ENCODE measurements around the gene TAF6L.
"Not testable (repeated sequence)": the region's sequence is repeated elsewhere in the genome, so short reads cannot be mapped to it uniquely, and the experiment has no call there.

TAF6L gene

DNA sequence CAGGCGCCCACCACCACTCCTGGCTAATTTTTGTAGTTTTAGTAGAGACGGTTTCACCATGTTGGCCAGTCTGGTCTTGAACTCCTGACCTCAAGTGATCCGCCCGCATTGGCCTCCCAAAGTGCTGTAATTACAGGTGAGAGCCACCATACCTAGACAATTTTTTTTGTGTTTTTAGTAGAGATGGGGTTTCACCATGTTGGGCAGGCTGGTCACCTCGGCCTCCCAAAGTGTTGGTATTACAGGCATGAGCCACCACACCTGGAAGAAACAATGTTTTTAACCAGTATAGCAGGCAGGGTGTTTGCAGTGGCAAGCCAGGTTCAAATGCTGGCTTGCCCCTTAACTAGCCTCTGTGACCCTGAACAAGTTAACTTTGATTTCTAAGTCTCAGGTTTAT, 21.3 kb upstream of the TAF6L start:
- ATAC-seq (ENCODE audit: low read depth); H3K27me3 Mint-ChIP-seq; H3K36me3 Mint-ChIP-seq; H3K27ac Mint-ChIP-seq; H3K9me3 Mint-ChIP-seq; DNase-seq (ENCODE audit: low spot score in 2 of 2); H3K4me3 Mint-ChIP-seq: not testable (repeated sequence)
- peaks cover 14% of the 10 kb centered on the region for H3K4me1 Mint-ChIP-seq

DNA sequence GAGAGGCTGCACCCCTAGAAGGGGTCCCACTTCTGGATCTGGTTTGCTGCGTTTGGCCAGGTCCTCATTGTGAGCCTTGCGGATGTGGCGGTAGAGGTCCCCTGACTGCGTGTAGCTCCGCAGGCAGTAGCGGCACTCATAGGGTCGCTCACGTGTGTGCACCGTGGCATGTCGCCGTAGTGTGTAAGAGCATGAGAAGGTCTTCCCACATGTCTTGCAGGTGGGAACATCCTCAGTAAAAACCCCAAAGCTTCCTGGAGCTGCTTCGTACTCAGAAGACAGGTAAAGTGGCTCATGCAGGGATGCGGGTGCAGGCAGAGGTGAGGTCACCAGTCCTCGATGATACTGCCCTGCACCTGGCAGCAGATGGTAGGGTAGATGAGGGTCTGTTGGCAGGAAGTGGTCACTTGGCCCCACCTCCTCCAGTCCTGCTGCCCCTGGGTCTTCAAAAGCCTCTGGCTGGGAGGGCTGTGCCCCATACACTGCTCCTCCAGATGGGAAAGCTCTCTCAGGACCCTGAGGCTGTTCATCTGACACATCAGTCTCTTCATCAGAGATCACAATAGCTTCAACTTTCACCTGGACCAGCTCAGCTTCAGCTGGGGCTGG, 18.9 kb upstream of the TAF6L start:
- Mint-ChIP-seq H3K4me3 (no peak overlapping the region), H3K9me3 (no peaks in the 10 kb centered on the region), H3K4me1 (peaks cover 14% of the 10 kb centered on the region), H3K27me3 (no peaks in the 10 kb centered on the region), H3K27ac (no peak overlapping the region), H3K36me3 (peaks cover 9% of the 10 kb centered on the region)
- DNase-seq (ENCODE audit: low spot score in 2 of 2) (no peak), ATAC-seq (ENCODE audit: low read depth) (no peak)

DNA sequence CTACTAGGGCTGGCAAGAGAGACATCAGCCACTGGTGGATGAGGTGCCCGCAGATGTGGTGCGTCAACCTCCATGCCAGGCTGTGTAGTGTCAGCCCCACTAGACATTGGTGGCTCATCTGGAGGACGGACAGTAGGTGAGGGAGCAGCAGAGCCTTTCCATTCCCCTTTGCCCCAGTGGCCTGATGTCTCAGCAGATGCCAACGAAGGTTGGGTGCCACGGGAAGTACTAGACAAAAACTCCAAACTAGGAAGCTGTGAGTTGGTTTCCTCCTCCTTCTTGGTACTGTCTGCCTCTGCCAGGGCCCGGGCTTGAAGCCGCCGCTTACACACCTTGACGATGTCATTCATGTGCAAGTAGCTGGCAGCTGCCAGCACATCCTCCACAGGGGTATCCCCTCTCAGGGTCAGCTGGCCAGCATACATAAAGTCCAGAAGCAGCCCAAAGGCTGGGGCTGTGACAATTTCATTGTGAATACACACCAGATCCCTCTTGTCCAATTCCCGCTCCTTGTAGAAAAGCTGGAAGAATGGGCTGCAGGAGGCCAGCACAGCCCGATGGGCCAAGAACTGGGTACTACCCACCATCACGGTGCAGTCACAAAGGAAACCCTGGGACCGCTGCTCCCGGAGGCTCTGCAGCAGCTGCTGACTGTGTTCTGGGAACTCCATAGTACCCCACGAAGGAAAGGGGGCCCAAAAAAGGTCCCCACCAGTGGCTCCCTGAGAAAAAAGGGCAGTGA, 18.0 kb upstream of the TAF6L start:
- no peak for ATAC-seq (ENCODE audit: low read depth)
- DNase-seq (ENCODE audit: low spot score in 2 of 2) = no peak
- Mint-ChIP-seq H3K27me3 (no peaks in the 10 kb centered on the region), H3K9me3 (no peaks in the 10 kb centered on the region), H3K4me3 (peak overlapping the region; percentile 95), H3K36me3 (peaks cover 9% of the 10 kb centered on the region), H3K27ac (peak overlapping the region; percentile 90), H3K4me1 (peaks cover 14% of the 10 kb centered on the region)

DNA sequence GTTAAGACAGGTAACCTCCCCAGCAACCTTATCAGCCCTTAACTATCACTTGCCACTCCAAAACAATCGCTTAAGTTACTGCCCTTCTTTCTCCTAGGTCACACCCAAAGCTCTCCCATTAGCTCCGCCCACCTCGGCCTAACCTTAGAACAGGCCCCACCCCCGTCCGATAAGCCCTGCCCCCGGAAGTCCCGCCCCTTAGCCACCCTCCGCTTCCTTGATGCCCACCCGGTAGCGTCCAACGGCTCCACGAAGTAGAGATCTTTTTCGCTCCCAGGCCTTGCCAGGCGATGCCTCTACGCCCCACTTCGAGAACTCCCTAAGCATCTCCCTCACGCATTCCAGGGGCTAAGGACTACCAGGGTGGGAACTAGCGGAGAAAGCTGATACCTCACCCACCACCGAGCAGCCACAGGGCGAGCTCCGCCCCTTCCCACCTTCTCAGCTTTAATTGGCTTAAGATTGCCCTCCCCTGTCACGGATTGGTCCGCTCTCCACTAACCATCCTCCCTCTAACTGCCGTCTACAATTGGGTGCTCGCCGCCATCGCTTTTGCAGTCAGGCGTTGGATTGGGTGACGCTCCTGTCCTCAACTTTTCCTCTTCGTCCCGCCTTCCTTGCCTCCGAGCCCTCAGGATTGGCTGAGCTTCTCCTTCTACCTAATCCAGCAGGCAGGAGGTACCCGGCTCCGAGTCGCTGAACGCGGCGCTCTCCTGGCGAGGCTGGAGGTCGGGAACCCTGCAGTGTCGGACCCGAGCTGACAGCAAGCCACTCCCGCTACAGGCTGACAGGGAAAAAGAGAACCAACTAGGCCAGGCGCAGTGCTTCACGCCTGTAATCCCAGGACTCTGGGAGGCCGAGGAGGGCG, 17.2 kb upstream of the TAF6L start, which contains the start of gene ZBTB3:
ZBTB3 (minus strand) TSS at position 425 of the 868 bp plus-strand sequence. CDS start 496 bp downstream, outside the sequence.
- H3K27me3 Mint-ChIP-seq = no peaks in the 10 kb centered on the region
- H3K4me3 Mint-ChIP-seq = peak within 1 kb of the TSS; percentile 95
- H3K4me1 Mint-ChIP-seq = peaks cover 10% of the 10 kb centered on the region
- DNase-seq (ENCODE audit: low spot score in 2 of 2) = peak; percentile 93 to 98
- H3K27ac Mint-ChIP-seq = peak within 1 kb of the TSS; percentile 90
- H3K9me3 Mint-ChIP-seq = no peaks in the 10 kb centered on the region
- peak; percentile 92 for ATAC-seq (ENCODE audit: low read depth)
- H3K36me3 Mint-ChIP-seq = peaks cover 7% of the 10 kb centered on the region

DNA sequence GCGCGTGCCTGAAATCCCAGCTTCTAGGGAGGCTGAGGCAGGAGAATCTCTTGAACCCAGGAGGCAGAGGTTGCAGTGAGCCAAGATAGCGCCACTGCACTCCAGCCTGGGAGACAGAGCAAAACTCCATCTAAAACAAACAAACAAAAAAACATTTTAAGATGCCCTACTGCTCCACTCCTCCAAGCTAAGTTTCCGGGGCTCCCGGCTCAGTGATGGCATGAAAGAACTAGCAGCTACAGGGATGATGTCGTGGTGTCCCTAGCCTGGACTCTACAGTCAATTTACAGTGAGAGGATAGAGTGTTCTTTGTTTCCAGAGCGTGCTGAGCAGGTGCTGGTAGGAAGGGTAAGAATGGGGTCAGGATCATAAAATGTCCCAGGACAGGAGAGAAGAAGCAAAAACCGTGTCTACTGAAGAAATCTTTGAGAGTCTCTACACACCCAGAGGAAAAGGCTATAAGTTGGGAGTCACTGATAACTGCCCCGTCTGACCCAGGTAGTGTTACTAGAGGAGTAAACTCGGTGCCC, 16.0 kb upstream of the TAF6L start:
- H3K36me3 Mint-ChIP-seq = peaks cover 4% of the 10 kb centered on the region
- peak overlapping the region; percentile 1 for H3K27ac Mint-ChIP-seq
- H3K27me3 Mint-ChIP-seq = no peaks in the 10 kb centered on the region
- peaks cover 8% of the 10 kb centered on the region for H3K4me1 Mint-ChIP-seq
- no peaks in the 10 kb centered on the region for H3K9me3 Mint-ChIP-seq
- no peak for DNase-seq (ENCODE audit: low spot score in 2 of 2)
- no peak for ATAC-seq (ENCODE audit: low read depth)
- H3K4me3 Mint-ChIP-seq = peak overlapping the region; percentile 38

DNA sequence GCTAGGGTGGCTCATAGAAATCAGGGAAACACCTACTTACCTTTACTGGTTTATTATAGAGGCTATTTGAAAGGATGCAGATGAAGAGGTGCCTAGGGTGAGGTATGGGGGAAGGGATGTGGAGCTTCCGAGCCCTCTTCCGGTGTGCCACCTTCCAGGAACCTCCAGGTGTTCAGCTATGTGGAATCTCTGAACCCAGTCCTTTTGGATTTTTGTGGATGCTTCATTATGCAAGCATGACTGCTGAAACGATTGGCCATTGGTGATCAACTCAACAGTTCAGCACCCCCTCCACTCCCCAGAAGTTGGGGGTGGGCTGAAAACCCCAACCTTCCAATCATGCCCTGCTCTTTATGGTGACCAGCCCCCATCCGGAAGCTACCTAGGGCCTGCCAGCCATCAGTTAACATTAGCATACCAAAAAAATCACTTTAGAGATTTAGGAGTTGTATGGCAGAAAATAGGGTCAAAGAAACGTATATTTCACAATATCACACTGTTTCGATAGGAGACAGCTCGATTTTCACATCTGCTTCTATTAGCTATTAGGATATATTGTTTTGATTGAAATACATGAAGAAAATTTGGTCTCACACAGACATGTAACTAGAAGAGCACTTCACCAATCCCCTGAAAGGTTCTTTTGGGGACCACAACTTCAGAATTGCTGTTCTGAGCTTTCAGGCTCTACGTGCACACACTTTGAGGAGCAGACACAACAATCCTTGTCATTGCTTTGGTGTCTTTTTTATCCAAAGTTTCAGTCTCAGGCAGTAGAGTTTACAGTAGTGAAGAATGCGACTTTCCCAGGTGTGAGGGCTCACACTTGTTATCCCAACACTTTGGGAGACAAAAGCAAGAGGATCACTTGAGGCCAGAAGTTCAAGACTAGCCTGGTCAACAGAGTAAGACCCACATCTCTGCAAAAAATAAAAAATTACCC, 13.1 kb upstream of the TAF6L start:
- H3K36me3 Mint-ChIP-seq = peaks cover 3% of the 10 kb centered on the region
- no peaks in the 10 kb centered on the region for H3K27me3 Mint-ChIP-seq
- H3K4me3 Mint-ChIP-seq = no peak overlapping the region
- no peaks in the 10 kb centered on the region for H3K9me3 Mint-ChIP-seq
- DNase-seq (ENCODE audit: low spot score in 2 of 2) = no peak
- peaks cover 13% of the 10 kb centered on the region for H3K4me1 Mint-ChIP-seq
- no peak for ATAC-seq (ENCODE audit: low read depth)
- no peak overlapping the region for H3K27ac Mint-ChIP-seq

DNA sequence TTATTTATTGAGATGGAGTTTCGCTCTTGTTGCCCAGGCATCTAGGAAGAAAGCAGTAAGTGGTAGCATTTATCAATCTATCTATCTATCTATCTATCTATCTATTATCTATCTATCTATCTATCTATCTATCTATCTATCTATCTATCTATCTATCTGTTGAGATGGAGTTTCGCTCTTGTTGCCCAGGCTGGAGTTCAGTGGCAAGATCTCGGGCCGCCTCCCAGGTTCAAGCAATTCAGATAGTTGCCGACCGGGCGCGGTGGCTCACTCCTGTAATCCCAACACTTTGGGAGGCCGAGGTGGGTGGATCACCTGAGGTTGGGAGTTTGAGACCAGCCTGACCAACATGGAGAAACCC, 10.3 kb upstream of the TAF6L start:
- H3K27ac Mint-ChIP-seq = peak overlapping the region; percentile 90
- DNase-seq (ENCODE audit: low spot score in 2 of 2); H3K27me3 Mint-ChIP-seq; ATAC-seq (ENCODE audit: low read depth); H3K36me3 Mint-ChIP-seq; H3K9me3 Mint-ChIP-seq: not testable (repeated sequence)
- peak overlapping the region; percentile 96 for H3K4me3 Mint-ChIP-seq
- peaks cover 11% of the 10 kb centered on the region for H3K4me1 Mint-ChIP-seq

DNA sequence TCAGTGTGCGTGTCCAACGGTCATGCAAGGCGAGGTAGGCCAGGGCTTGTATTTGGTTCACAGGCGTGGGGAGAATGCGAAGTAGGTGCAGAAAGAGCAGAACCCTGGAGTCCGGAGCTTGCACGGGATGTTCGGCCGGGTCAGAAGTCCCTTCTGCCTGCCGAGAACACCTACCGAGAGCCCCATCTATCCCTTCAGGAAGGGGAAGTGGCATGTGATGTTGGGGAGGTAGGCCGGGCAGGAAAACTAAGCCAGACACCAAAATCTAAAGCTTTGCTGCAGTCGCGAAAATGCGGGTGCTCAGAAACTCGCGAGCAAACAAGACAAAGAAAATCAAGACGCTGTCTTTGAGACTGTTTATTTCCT, 435 bp upstream of the TAF6L start:
- ATAC-seq (ENCODE audit: low read depth) = no peak

DNA sequence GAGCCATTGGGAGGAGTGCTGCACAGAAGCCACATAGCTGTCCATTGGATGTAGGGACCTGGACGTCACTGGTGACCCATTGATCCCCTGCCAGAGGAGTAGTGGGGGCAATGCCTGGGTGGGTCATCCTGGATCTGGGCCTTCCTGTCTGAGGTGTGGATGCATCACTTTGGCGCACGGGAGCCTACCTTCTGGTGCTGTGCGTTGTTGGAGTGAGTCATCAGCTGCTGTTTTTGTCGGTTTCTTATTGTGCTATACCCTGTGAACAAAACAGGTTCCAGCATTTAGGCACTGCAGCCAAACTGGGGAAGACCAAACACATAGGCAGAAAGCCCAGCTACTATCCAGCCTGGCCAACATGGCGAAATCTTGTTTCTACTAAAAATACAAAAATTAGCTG, 3.2 kb downstream of the TAF6L start:
- H3K27me3 Mint-ChIP-seq = no peaks in the 10 kb centered on the region
- DNase-seq (ENCODE audit: low spot score in 2 of 2) (no peak), ATAC-seq (ENCODE audit: low read depth) (no peak)
- peaks cover 17% of the 10 kb centered on the region for H3K4me1 Mint-ChIP-seq
- no peak overlapping the region for H3K4me3 Mint-ChIP-seq
- no peaks in the 10 kb centered on the region for H3K9me3 Mint-ChIP-seq
- no peak overlapping the region for H3K27ac Mint-ChIP-seq
- peaks cover 4% of the 10 kb centered on the region for H3K36me3 Mint-ChIP-seq

More for the DNA sequence above, 435 bp upstream of the TAF6L start:
- H3K9me3 Mint-ChIP-seq = no peaks in the 10 kb centered on the region
- peaks cover 17% of the 10 kb centered on the region for H3K4me1 Mint-ChIP-seq
- H3K4me3 Mint-ChIP-seq = peak overlapping the region; percentile 97
- H3K27me3 Mint-ChIP-seq = no peaks in the 10 kb centered on the region
- H3K36me3 Mint-ChIP-seq = peaks cover 8% of the 10 kb centered on the region
- no peak for DNase-seq (ENCODE audit: low spot score in 2 of 2)
- peak overlapping the region; percentile 97 for H3K27ac Mint-ChIP-seq

DNA sequence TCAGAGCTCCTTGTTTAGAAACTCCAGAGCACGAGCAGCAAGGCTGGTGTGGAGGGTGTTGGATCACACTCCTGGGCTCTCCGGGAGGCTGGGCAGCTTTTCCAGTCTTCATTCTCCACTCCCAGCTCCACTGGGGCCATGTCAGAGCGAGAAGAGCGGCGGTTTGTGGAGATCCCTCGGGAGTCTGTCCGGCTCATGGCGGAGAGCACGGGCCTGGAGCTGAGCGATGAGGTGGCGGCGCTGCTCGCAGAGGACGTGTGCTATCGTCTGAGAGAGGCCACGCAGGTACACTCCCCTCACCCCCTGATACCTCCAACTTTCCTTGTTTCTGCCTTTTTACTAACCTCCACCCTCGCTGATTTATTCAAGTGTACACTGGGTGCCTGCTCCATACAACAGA, 4.5 kb downstream of the TAF6L start:
- no peak overlapping the region for H3K4me3 Mint-ChIP-seq
- ATAC-seq (ENCODE audit: low read depth) (no peak), DNase-seq (ENCODE audit: low spot score in 2 of 2) (no peak)
- H3K4me1 Mint-ChIP-seq = peaks cover 10% of the 10 kb centered on the region
- H3K27ac Mint-ChIP-seq = no peak overlapping the region
- peaks cover 4% of the 10 kb centered on the region for H3K36me3 Mint-ChIP-seq
- H3K27me3 Mint-ChIP-seq = no peaks in the 10 kb centered on the region
- H3K9me3 Mint-ChIP-seq = no peaks in the 10 kb centered on the region

DNA sequence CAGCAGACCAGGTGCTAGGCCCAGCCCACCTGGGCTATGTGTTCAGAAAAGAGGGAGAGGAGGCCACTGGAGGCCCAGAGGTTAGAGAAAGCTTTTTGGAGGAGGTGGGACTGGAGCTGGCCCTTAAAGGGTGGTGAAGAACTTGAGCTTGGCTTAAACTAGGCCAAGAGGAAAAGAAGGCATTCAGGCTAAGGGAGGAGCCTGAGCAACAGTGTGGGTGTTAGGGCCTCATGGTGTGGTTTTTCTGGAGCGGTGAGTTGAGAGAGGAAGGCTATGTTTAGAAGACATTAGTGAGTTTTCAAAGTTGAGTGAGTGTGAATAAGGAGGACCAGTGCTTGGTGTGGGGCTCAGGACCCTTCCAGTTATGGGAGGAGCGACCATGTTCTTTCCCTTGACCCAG, 6.2 kb downstream of the TAF6L start:
- Mint-ChIP-seq H3K4me3 (no peak overlapping the region), H3K27me3 (no peaks in the 10 kb centered on the region), H3K27ac (no peak overlapping the region), H3K36me3 (peaks cover 4% of the 10 kb centered on the region), H3K4me1 (peaks cover 3% of the 10 kb centered on the region), H3K9me3 (no peaks in the 10 kb centered on the region)
- no peak for ATAC-seq (ENCODE audit: low read depth)
- no peak for DNase-seq (ENCODE audit: low spot score in 2 of 2)

DNA sequence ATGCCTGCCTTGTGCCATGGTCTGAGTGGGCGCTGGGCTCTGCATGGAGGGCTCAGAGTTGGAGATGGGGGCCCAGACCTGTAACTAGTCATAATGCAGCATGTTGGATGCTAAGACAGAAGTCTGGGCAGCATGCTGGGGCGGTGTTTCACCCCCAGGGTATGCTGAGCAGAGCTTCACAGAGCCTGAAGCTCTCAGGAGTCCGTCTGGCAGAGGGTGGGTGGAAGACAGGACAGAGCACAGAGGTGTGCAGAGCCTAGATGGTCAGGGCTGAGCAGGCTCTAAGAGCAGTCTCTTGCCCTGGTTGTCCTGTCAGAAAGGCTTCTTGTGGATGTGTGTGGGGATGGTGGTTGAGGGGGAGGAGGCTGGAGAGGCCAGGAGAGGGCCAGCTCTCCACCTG, 7.2 kb downstream of the TAF6L start:
- no peak for ATAC-seq (ENCODE audit: low read depth)
- Mint-ChIP-seq H3K4me3 (no peak overlapping the region), H3K4me1 (peaks cover 3% of the 10 kb centered on the region), H3K27me3 (no peaks in the 10 kb centered on the region), H3K36me3 (peaks cover 4% of the 10 kb centered on the region), H3K27ac (no peak overlapping the region), H3K9me3 (no peaks in the 10 kb centered on the region)
- no peak for DNase-seq (ENCODE audit: low spot score in 2 of 2)

DNA sequence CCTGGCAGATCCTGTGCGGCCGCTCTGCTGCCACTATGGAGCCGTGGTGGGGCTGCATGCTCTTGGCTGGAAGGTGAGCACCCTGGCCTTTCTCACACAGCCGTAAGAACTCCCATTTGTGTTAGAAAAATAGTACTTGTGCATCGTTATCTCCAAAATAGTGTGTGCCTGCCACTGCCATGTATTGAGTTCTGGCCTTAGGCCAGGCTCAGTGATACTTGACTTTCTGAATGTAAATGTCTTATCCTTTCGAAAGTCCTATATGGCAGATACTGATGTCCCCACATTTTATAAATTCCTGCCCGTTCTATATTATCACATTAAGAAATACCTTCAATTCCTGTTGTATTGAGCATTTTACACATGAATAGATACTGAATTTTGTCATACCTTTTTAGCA, 11.6 kb downstream of the TAF6L start:
- Mint-ChIP-seq H3K27me3 (no peaks in the 10 kb centered on the region), H3K9me3 (no peaks in the 10 kb centered on the region), H3K4me1 (peaks cover 5% of the 10 kb centered on the region), H3K27ac (no peak overlapping the region), H3K36me3 (no peaks in the 10 kb centered on the region), H3K4me3 (no peak overlapping the region)
- no peak for DNase-seq (ENCODE audit: low spot score in 2 of 2)
- no peak for ATAC-seq (ENCODE audit: low read depth)

All from memory B cell (primary cell).